ENCODE data around the gene SPDEF.

The SPDEF gene

DNA sequence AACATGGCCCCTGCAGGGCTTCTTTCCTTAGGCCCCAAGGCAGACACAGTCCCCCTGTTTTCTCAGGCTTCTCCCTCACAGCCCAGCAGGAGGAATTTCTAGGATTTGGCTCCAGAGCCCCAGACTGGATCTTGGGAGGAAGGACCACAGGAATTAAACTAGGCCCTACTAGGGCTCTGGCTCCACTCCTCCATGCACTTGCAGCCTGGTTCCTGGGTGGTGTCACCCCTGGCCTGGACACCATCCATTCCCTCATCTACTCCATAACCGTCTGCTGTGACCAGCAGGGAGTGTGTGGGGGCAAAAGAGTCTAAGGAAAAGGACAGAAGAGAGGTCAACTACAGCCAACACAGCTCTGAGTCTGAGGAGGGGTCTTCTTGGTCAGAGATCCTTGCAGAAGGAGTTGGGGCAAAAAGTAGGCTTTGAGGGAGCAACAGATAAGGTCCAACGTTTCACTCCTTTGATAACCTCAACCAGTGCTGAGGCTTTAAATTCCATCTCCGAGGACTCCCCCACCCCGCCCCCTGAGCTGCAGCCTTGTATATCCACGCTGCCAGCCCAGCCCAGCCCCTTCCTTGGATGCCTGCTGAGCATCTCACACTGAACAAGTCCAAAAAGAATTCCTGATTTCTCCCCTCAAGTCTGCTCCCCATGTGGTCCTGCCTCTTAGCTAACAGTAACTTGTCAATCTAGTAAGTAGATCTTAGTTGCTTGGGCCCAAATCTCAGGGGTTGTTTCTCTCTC, 27.9 kb upstream of the SPDEF start:
- DNase-seq (ENCODE audit: insufficient read length, low spot score) (no peak), FAIRE-seq (no peak)
- TF ChIP-seq, protein P1, sequence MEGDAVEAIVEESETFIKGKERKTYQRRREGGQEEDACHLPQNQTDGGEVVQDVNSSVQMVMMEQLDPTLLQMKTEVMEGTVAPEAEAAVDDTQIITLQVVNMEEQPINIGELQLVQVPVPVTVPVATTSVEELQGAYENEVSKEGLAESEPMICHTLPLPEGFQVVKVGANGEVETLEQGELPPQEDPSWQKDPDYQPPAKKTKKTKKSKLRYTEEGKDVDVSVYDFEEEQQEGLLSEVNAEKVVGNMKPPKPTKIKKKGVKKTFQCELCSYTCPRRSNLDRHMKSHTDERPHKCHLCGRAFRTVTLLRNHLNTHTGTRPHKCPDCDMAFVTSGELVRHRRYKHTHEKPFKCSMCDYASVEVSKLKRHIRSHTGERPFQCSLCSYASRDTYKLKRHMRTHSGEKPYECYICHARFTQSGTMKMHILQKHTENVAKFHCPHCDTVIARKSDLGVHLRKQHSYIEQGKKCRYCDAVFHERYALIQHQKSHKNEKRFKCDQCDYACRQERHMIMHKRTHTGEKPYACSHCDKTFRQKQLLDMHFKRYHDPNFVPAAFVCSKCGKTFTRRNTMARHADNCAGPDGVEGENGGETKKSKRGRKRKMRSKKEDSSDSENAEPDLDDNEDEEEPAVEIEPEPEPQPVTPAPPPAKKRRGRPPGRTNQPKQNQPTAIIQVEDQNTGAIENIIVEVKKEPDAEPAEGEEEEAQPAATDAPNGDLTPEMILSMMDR (IDR thresholded peaks at IDR 0.05; ENCODE audit: insufficient read depth, missing control alignments), result no peak

DNA sequence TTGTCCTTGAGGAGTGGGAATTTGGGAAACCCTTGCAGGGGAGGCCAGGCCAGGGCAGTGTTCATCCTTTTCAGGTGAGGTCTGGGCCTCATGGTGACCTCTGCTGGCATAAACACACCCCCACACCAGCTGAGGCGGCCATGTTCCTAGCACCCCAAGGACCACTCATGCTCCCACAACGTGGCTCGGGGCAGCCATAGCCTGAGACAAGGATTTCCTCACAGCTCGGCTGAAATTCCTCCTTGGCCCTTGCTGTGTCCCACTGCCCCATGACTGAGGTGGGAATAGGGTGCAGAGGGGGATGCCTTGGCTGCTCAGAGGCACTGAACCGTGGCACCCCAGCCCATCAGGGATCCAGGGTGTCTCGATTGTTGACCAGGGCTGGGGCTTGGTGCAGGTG, 27.3 kb upstream of the SPDEF start:
- TF ChIP-seq, protein P1 (IDR thresholded peaks at IDR 0.05; ENCODE audit: insufficient read depth, missing control alignments), result no peak
- DNase-seq (ENCODE audit: insufficient read length, low spot score) (no peak), FAIRE-seq (no peak)

DNA sequence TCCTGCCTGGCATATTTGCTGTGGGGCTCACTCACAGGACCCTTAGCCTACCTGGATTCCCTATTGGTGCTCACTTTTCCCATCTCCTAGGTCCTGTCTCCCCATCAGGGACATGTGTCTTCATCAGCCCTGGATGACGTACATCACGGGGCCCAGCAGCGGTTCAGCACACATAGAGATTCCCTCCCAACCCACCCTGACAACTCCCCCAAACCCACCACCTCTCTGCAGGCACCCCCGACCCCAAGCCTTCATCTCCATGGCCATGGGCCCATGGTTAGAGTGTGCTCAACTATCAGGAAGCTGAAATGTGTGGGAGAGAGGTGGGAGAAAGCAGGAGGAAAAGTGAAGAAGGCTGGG, 25.4 kb upstream of the SPDEF start:
- FAIRE-seq, result no peak
- DNase-seq (ENCODE audit: insufficient read length, low spot score), result no peak
- TF ChIP-seq, protein P1 (IDR thresholded peaks at IDR 0.05; ENCODE audit: insufficient read depth, missing control alignments), result no peak

DNA sequence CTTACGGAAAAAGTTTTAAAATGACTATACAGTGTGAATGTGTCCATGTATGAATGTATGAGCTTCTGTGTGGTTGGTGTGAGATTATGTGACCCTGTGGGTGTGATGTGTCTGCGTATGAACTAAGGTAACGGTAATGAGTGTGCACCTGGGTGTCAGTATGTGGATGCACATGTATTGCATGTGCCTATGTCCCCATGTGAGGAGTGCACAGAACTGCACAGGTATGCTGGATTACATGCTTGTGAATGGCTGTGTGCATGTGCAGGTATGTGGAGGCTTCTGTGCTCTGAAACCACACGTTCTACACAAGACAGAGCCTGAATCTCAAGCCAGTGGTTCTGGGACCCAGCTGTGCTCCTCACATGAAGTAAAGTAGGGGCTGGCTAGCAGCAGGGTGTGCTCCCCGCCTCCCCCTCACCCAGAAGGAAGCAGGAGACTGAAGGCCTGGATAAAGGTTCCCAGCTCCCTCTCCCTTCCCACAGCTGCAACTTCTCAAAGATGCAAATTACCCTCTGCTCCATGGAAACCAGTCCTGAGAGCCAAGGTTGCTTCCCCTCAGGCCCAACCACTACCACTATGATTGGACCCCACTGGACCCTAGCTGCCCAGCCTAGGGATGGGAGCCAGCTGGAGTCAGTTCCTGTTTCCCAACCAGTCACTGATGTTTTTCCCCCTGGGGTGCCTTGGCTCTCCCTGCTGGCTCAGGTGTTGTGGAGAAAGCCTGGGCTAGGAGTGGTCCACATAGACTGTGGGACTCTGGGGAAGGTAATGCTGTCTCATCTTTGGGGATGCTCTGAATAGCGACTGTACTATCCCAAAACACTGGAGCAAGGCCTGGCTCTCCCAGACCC, 24.8 kb upstream of the SPDEF start:
- DNase-seq (ENCODE audit: insufficient read length, low spot score), result no peak
- no peak for FAIRE-seq
- TF ChIP-seq, protein P1 (IDR thresholded peaks at IDR 0.05; ENCODE audit: insufficient read depth, missing control alignments), result no peak

DNA sequence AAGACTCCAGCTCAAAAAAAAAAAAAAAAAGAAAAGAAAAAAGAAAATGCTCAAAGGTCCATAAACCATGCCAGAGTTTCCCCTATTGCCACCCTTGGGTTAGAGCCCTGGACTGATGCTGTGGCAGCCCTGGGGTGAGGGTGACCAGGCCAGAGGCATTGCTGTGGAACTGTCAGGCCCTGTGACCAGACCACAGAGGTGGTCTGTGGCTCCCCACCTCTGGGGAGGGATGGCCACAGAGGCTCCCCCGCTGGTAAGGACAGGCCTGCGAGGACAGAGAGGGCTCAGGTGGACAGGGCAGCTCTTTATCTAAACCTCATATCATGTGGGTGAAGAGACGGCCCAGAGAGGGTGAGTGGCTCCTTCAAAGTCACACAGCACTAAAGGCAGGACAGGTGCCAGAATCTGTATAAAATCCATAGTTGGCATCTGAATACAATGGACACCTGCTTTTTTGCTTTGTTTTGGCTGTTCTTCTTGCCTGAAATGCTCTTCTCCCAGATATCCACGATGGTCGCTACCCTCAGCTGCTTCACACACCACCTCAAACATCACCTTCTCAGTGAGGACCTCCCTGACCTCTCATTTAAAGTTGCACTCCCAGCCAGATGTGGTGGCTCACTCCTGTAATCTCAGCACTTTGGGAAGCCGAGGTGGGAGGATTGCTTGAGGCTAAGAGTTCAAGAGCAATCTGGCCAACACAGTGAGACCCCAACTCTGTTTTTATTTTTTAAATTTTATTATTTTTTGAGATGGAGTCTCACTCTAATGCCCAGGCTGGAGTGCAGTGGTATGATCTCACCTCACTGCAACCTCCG, 22.5 kb upstream of the SPDEF start:
- FAIRE-seq (no peak), DNase-seq (ENCODE audit: insufficient read length, low spot score) (no peak)
- TF ChIP-seq, protein P1 (IDR thresholded peaks at IDR 0.05; ENCODE audit: insufficient read depth, missing control alignments), result no peak

DNA sequence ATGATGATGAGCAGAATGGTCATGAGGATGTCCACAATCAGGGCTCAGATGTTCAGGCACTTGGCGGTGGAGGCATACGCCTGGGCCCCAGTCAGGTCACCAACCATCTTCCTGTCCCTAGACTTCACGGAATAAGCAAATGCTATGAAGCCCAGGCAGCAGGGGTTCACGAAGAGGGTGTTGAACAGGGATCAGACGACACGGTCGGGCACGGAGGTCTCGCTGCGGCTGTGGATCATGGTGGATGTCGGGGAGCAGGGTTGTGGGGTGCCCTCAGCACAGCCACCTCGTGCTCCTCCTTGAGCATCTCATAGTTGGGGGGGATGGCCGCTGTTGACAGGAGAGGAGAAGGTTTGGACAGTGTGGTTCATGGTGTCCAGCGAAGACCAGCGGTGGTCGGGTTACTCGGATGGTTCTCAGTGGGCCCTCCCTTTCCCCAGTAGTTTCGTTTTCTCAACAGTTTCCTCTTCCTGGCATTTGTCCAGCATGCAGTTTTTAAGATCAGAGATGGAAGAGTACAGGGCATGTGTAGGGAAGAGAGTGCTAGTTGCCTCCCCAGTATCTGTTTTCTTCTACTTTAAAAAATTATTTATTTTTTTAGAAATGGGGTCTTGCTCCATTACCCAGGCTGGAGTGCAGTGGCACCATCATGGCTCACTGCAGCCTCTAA, 20.3 kb upstream of the SPDEF start:
- FAIRE-seq (no peak), DNase-seq (ENCODE audit: insufficient read length, low spot score) (no peak)

More for the DNA sequence above, 20.3 kb upstream of the SPDEF start:
- TF ChIP-seq, protein P1 (IDR thresholded peaks at IDR 0.05; ENCODE audit: insufficient read depth, missing control alignments), result no peak
